Heart left ventricle (tissue), 13 donors: ENCODE data around the gene RPL21.

Experiments used
- CTCF ChIP-seq, 12 donors: fragments of 200-600 bp; sonication (generic) in 4 of 12; IDR thresholded peaks; one replicate each; pipeline versions ENCODE4 v1.5.0 to v1.8.0; 2018 to 2022; ENCODE audit warnings: antibody characterized with exemption in 12 of 12, mild to moderate bottlenecking in 5 of 12
- POLR2A ChIP-seq, 2 donors: fragments of 450-650 bp; IDR thresholded peaks; one replicate each; pipeline ENCODE4 v1.6.1; 2017; ENCODE audit warnings: antibody characterized with exemption in 2 of 2, mild to moderate bottlenecking in 2 of 2, moderate library complexity in 2 of 2
- donor health status: ischemic (EF 13 %, LVEDD 7.1; RV severe dilation, severe dysfunction).
- donor health status: DM: no; HTN: yes; CAD: no.
- donor health status: DM: no; HTN: no; CAD: no.
- donor health status: ischemic (EF 25% LVEDD 6.9; RV normal size, moderate dysfunction).
- donor health status: ischemic (EF 25% LVEDD 5.7; RV mildly dilated, moderate dysfunction).
- donor health status: ischemic (EF 35%, LVEDD 5.7; RV mildly dilated, moderate dysfunction).
- donor health status: nonischemic (EF 11% LVEDD 7.7; RV severe dilation, severe dysfunction).
- donor health status: DM: yes; HTN: yes; CAD: no.
- donor health status: PGD.
- donor health status: ischemic (EF 29% LVEDD 5.4; RV normal size, mild dysfunction).
- donor health status: nonischemic (EF 23%, LVEDD 6.1; RV moderate dilation, normal function).

GRCh38 chr13:27242702-27243101, 8.7 kb upstream of the RPL21 start:
- no peak for TF ChIP-seq POLR2A (IDR thresholded peaks at IDR 0.05)
- TF ChIP-seq CTCF (IDR thresholded peaks at IDR 0.05), result no peak
